HL-60 (cell line): ENCODE results near the gene KLK6.

Experiments
- DNase-seq, 2 experiments: peaks; one replicate each; pipeline ENCODE4 v3.0.0-alpha.2; 2010 to 2020; ENCODE audit warnings: low read depth in 1 of 2, low spot score in 1 of 2
- H3K27ac ChIP-seq: fragments of 250-450 bp; sonication (Bioruptor Pico); replicated peaks from 2 replicates; pipeline ENCODE4 v1.5.1; 2020; ENCODE audit warnings: mild to moderate bottlenecking, moderate library complexity
- H3K27me3 ChIP-seq: fragments of 250-450 bp; sonication (Bioruptor Pico); 2 replicates; pipeline ENCODE4 v1.5.1; 2021; ENCODE audit warnings: mild to moderate bottlenecking, moderate library complexity; ENCODE audit not compliant: insufficient read depth, poor library complexity, severe bottlenecking
- H3K4me3 ChIP-seq: replicated peaks from 2 replicates; pipeline ENCODE4 v1.5.1; 2011; ENCODE audit warnings: mild to moderate bottlenecking, control low read depth, low read length; ENCODE audit not compliant: insufficient read depth
- GABPA ChIP-seq: IDR thresholded peaks from 2 replicates; pipeline ENCODE4 v1.6.1; 2012; ENCODE audit warnings: low read depth
- POLR2AphosphoS5 ChIP-seq: IDR thresholded peaks from 2 replicates; pipeline ENCODE4 v1.6.1; 2012; ENCODE audit warnings: low read depth
- SPI1 ChIP-seq: IDR thresholded peaks from 2 replicates; pipeline ENCODE4 v1.6.1; 2012; ENCODE audit warnings: low read depth, mild to moderate bottlenecking, borderline replicate concordance
- TF ChIP-seq, protein P1 (sequence below): IDR thresholded peaks from one replicate; pipeline ENCODE4 v1.5.1; 2011; ENCODE audit warnings: low read length, control low read depth, inconsistent platforms; ENCODE audit not compliant: insufficient read depth
- TF ChIP-seq, protein P2 (sequence below): IDR thresholded peaks from 2 replicates; pipeline ENCODE4 v1.6.1; 2012; ENCODE audit warnings: low read depth; ENCODE audit not compliant: insufficient replicate concordance

Gene KLK6

DNA sequence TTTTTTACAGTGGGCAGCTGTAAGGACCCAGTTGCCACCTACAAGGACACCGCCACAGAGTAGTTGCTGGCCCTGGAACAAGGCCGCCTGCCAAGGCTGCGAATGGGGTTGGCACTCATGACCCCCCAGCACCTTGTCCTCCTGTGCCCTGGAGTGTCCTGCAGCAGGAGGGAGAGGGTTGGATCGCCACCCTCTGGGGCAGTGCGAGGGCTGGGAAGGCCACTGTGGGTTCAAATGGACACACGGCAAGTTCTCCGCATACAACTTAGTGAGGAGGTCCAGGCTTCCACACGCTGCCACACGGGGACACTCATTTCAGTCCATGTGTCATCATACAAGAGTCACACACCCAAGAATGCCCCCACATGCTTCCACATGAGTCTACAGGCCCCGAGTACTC, 31.0 kb upstream of the KLK6 start:
- H3K4me3 ChIP-seq, result no peak overlapping the region
- H3K27ac ChIP-seq, result no peak overlapping the region
- DNase-seq, result no peak
- TF ChIP-seq SPI1 (no peak), GABPA (no peak), POLR2AphosphoS5 (no peak)
- TF ChIP-seq, protein P1, sequence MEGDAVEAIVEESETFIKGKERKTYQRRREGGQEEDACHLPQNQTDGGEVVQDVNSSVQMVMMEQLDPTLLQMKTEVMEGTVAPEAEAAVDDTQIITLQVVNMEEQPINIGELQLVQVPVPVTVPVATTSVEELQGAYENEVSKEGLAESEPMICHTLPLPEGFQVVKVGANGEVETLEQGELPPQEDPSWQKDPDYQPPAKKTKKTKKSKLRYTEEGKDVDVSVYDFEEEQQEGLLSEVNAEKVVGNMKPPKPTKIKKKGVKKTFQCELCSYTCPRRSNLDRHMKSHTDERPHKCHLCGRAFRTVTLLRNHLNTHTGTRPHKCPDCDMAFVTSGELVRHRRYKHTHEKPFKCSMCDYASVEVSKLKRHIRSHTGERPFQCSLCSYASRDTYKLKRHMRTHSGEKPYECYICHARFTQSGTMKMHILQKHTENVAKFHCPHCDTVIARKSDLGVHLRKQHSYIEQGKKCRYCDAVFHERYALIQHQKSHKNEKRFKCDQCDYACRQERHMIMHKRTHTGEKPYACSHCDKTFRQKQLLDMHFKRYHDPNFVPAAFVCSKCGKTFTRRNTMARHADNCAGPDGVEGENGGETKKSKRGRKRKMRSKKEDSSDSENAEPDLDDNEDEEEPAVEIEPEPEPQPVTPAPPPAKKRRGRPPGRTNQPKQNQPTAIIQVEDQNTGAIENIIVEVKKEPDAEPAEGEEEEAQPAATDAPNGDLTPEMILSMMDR, result no peak
- TF ChIP-seq, protein P2, sequence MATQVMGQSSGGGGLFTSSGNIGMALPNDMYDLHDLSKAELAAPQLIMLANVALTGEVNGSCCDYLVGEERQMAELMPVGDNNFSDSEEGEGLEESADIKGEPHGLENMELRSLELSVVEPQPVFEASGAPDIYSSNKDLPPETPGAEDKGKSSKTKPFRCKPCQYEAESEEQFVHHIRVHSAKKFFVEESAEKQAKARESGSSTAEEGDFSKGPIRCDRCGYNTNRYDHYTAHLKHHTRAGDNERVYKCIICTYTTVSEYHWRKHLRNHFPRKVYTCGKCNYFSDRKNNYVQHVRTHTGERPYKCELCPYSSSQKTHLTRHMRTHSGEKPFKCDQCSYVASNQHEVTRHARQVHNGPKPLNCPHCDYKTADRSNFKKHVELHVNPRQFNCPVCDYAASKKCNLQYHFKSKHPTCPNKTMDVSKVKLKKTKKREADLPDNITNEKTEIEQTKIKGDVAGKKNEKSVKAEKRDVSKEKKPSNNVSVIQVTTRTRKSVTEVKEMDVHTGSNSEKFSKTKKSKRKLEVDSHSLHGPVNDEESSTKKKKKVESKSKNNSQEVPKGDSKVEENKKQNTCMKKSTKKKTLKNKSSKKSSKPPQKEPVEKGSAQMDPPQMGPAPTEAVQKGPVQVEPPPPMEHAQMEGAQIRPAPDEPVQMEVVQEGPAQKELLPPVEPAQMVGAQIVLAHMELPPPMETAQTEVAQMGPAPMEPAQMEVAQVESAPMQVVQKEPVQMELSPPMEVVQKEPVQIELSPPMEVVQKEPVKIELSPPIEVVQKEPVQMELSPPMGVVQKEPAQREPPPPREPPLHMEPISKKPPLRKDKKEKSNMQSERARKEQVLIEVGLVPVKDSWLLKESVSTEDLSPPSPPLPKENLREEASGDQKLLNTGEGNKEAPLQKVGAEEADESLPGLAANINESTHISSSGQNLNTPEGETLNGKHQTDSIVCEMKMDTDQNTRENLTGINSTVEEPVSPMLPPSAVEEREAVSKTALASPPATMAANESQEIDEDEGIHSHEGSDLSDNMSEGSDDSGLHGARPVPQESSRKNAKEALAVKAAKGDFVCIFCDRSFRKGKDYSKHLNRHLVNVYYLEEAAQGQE, result no peak
- H3K27me3 ChIP-seq, result peaks cover 5% of the 10 kb centered on the region

DNA sequence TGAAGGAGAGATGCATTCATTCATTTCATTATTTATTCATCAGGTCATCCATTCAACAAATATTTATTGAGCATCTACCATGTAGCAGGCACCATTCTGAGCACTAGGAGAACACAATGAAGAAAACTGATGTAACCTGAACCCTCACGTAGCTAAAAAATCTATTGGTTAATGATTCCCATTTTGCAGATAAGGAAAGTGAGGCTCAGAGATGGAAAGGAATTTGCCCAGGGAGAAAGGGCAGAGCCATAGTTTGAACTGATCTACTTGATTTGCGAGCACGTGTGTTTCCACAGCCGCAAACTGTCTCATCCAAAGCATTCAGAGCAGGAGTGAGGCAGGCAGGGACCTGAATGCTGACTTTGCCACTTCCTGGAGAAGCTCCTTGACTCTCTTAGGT, 29.3 kb upstream of the KLK6 start:
- Histone ChIP-seq H3K4me3 (no peak overlapping the region), H3K27me3 (peaks cover 5% of the 10 kb centered on the region), H3K27ac (no peak overlapping the region)
- TF ChIP-seq SPI1 (no peak), GABPA (no peak), POLR2AphosphoS5 (no peak)
- TF ChIP-seq, protein P2, result no peak
- TF ChIP-seq, protein P1, result no peak
- no peak for DNase-seq

DNA sequence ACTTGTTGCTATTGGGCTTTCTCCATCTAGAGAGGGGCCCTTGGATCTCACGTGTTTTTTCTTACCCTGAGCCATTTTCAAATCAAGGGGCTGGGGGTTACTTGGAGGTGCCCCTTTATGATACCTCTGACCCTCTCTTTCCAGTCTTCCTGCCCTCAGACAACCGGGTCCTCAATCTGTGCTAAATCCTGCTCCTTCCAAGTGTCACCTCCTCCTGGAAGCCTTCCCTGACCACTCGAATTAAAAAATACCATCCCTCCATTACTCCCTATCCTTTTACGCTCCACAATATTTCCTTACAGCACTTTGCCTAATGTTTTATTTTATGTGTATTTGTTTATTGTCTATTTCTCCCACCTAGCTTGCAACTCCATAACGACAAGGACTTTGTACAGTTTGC, 28.7 kb upstream of the KLK6 start:
- DNase-seq, result no peak
- TF ChIP-seq, protein P1, result no peak
- TF ChIP-seq SPI1, result no peak
- no peak for TF ChIP-seq POLR2AphosphoS5
- TF ChIP-seq, protein P2, result no peak
- no peak for TF ChIP-seq GABPA
- H3K27me3 ChIP-seq, result peaks cover 5% of the 10 kb centered on the region
- H3K27ac ChIP-seq, result no peak overlapping the region
- no peak overlapping the region for H3K4me3 ChIP-seq
